ENCODE data around the gene PPARG. TPM values are rescaled to one million over a fixed set of nuclear protein-coding genes. Genes with fewer than 3 reads are reported as not detected.

Gene PPARG
- total and polyA plus RNA-seq, 10 of the 15 experiments (the other 5 are each of a cell fraction or from before 2014, with no cell fraction given) = 0.06 to 0.86 (median 0.12) TPM; not detected in 5

- TF ChIP-seq STAT1 (conservative IDR thresholded peaks at IDR 0.05) (no peak), MXI1 (IDR thresholded peaks at IDR 0.05; ENCODE audit: low read depth, low read length) (no peak), MEF2B (IDR thresholded peaks at IDR 0.05; ENCODE audit: partially characterized antibody, poor library complexity, severe bottlenecking) (no peak)
Measured at GRCh38 chr3:12296511-12296910, 7.6 kb downstream of the PPARG start (continued).

DNA sequence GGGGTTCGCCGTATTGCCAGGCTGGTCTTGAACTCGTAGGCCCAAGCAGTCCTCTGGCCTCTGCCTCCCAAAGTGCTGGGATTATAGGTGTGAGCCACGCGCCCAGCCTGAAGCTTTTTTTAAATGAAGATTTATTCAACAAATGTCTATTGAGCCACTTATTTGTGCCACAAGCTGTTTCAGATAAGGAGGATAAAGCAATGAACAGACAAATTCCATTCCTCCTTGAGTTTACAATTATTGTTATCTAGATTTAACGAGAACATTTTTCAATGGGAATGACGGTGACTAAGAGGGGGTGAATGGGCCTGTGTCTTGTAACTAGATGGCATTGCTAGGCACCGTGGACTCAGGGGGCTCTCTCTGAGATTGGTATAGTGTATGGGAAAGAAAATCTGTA, 10.2 kb downstream of the PPARG start:
- Histone ChIP-seq H3K27ac (ENCODE audit: control insufficient read depth, insufficient read depth) (no peak overlapping the region), H3K4me2 (ENCODE audit: control insufficient read depth, insufficient read depth) (no peak overlapping the region), H3K27me3 (replicated peaks in 1 of 2; ENCODE audit: control insufficient read depth in 2 of 2, insufficient read depth in 2 of 2, low read length in 1 of 2) (no peaks in the 10 kb centered on the region; a peak in 1 of 4 replicates), H4K20me1 (ENCODE audit: control insufficient read depth, insufficient read depth) (no peaks in the 10 kb centered on the region), H3K9me3 (replicated peaks; ENCODE audit: control insufficient read depth, insufficient read depth, low read length) (no peaks in the 10 kb centered on the region), H3K9ac (ENCODE audit: control insufficient read depth, insufficient read depth, low read length) (no peak overlapping the region), H3K36me3 (ENCODE audit: control insufficient read depth in 2 of 2, insufficient read depth in 2 of 2, low read length in 1 of 2) (no peaks in the 10 kb centered on the region), H2AFZ (ENCODE audit: control insufficient read depth, low read depth, low read length) (no peak overlapping the region), H3K4me3 (no peak overlapping the region), H3K4me1 (ENCODE audit: control insufficient read depth, insufficient read depth, low read length) (no peaks in the 10 kb centered on the region), H3K79me2 (ENCODE audit: control insufficient read depth, insufficient read depth, low read length) (no peaks in the 10 kb centered on the region)
- SMC1A ChIA-PET (ENCODE audit: uncharacterized antibody, unreplicated experiment) = interaction anchor here (0.8 kb wide), 1 partner anchor 12 kb away, joined by 3 read pairs; no protein-coding TSS in a partner anchor
- FAIRE-seq = no peak
- 51% methylated on average over 8 of the region's 8 CpGs for WGBS (ENCODE audit: insufficient coverage, insufficient replicate concordance, low lambda C conversion rate, missing lambda C conversion rate)
- POLR2A ChIA-PET = no interaction called here
- intact Hi-C loops (cut with micrococcal nuclease; ENCODE audit: unreplicated experiment) (loop anchor here (10.0 kb wide), 1 partner anchor 176 kb away; no protein-coding TSS in a partner anchor), in situ Hi-C loops (cut with MboI) (no loop called here)
- CTCF ChIA-PET = interaction anchor here (0.8 to 1.0 kb wide), 2 partner anchors 12 to 16 kb away, joined by 3 read pairs; no protein-coding TSS in a partner anchor
- RAD21 ChIA-PET (ENCODE audit: unreplicated experiment) = no interaction called here
- TF ChIP-seq ZBED1 (IDR thresholded peaks at IDR 0.05; ENCODE audit: borderline replicate concordance) = no peak
- no peak for TF ChIP-seq HCFC1 (IDR thresholded peaks at IDR 0.05; ENCODE audit: low read length)
- TF ChIP-seq, protein P1, sequence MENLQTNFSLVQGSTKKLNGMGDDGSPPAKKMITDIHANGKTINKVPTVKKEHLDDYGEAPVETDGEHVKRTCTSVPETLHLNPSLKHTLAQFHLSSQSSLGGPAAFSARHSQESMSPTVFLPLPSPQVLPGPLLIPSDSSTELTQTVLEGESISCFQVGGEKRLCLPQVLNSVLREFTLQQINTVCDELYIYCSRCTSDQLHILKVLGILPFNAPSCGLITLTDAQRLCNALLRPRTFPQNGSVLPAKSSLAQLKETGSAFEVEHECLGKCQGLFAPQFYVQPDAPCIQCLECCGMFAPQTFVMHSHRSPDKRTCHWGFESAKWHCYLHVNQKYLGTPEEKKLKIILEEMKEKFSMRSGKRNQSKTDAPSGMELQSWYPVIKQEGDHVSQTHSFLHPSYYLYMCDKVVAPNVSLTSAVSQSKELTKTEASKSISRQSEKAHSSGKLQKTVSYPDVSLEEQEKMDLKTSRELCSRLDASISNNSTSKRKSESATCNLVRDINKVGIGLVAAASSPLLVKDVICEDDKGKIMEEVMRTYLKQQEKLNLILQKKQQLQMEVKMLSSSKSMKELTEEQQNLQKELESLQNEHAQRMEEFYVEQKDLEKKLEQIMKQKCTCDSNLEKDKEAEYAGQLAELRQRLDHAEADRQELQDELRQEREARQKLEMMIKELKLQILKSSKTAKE (IDR thresholded peaks at IDR 0.05; ENCODE audit: low read depth, poor library complexity, severe bottlenecking) = no peak
- no peak for TF ChIP-seq SREBF1 (IDR thresholded peaks at IDR 0.05; ENCODE audit: low read length)
- no peak for TF ChIP-seq CBX3 (IDR thresholded peaks at IDR 0.05; ENCODE audit: borderline replicate concordance, low read depth)
- no peak for ATAC-seq
- no TSS peak for BruUV-seq (replicated peaks)
- no peak for DNase-seq (ENCODE audit: low read depth, low spot score)
